ENCODE measurements around the gene BCL11B. TPM values are rescaled to one million over a fixed set of nuclear protein-coding genes. Genes with fewer than 3 reads are reported as not detected.

BCL11B gene
- total and polyA plus RNA-seq, 2 of the 8 experiments (the other 6 are each of a cell fraction or from before 2014, with no cell fraction given) = 0.63 to 5.9 TPM

GRCh38 chr14:99200654-99201005, 71.4 kb downstream of the BCL11B start (continued):
- TF ChIP-seq GTF2F1 (IDR thresholded peaks at IDR 0.05; ENCODE audit: borderline replicate concordance, low read depth, low read length) (no peak), RAD21 (IDR thresholded peaks at IDR 0.05 in 1 of 2, conservative IDR thresholded peaks at IDR 0.05 in 1 of 2; ENCODE audit: low read depth in 2 of 2, low read length in 2 of 2) (no peak)

Data from H1 (cell line).